ENCODE data around the gene ANKRD40CL. TPM values are rescaled to one million over a fixed set of nuclear protein-coding genes. Genes with fewer than 3 reads are reported as not detected.
A peak's percentile ranks its signal among the peaks of the same experiment; 100 is the strongest.

The ANKRD40CL gene
- total RNA-seq, 5 donors from 2014 or later (not counting 1 experiment from before 2014, with no cell fraction given): not detected

GRCh38 chr17:50762177-50762576 is 5.1 kb downstream of the ANKRD40CL start:
- ChIA-PET CTCF (interaction anchor here in 1 of 2 donors (0.5 to 0.6 kb wide), 2 partner anchors 21 to 319 kb away, joined by 4 read pairs; no protein-coding TSS in a partner anchor), POLR2A (no interaction called here)
- Mint-ChIP-seq H3K9me3 (no peaks in the 10 kb centered on the region), H3K27me3 (peaks cover under 1 to 2% of the 10 kb centered on the region in 2 donors), H3K4me1 (peaks cover 12 to 23% (median 20%) of the 10 kb centered on the region in 3 donors), H3K4me3 (peak overlapping the region in 1 of 3 donors; percentile 66), H3K36me3 (no peaks in the 10 kb centered on the region), H3K27ac (no peak overlapping the region)
- no peaks in the 10 kb centered on the region for H3K36me3 ChIP-seq (ENCODE audit: control insufficient read depth in 2 of 2, extremely low read depth in 1 of 2, insufficient read depth in 1 of 2, low read length in 1 of 2)
- DNase-seq: no peak
- peaks cover 0 to 4% of the 10 kb centered on the region in 2 experiments for H3K4me1 ChIP-seq (ENCODE audit: control insufficient read depth in 1 of 2, extremely low read depth in 1 of 2, insufficient read depth in 2 of 2, low read length in 2 of 2)
- H3K4me3 ChIP-seq (ENCODE audit: control insufficient read depth in 1 of 2, extremely low read depth in 1 of 2, low read length in 1 of 2): no peak overlapping the region
- 80% methylated on average over 1 of the region's 2 CpGs for WGBS (ENCODE audit: insufficient coverage)
- no peaks in the 10 kb centered on the region for H3K9me3 ChIP-seq
- H3K27me3 ChIP-seq (replicated peaks in 1 of 2; ENCODE audit: control insufficient read depth in 2 of 2, extremely low read depth in 1 of 2, insufficient read depth in 2 of 2, low read length in 1 of 2): peaks cover 0 to 3% of the 10 kb centered on the region in 2 experiments
- ATAC-seq (replicated peaks in 1 of 4): no peak
- H3K27ac ChIP-seq (ENCODE audit: low read length): no peak overlapping the region

GRCh38 chr17:50758989-50759544 is 8.3 kb downstream of the ANKRD40CL start:
- ATAC-seq (replicated peaks in 1 of 4): no peak
- H3K36me3 ChIP-seq (ENCODE audit: control insufficient read depth in 2 of 2, extremely low read depth in 1 of 2, insufficient read depth in 1 of 2, low read length in 1 of 2): peaks cover 0 to 3% of the 10 kb centered on the region in 2 donors
- 87% methylated on average over 7 of the region's 9 CpGs for WGBS (ENCODE audit: insufficient coverage)
- peaks cover 0 to 3% of the 10 kb centered on the region in 2 experiments for H3K27me3 ChIP-seq (replicated peaks in 1 of 2; ENCODE audit: control insufficient read depth in 2 of 2, extremely low read depth in 1 of 2, insufficient read depth in 2 of 2, low read length in 1 of 2)
- peaks cover 0 to 4% of the 10 kb centered on the region in 2 experiments for H3K4me1 ChIP-seq (ENCODE audit: control insufficient read depth in 1 of 2, extremely low read depth in 1 of 2, insufficient read depth in 2 of 2, low read length in 2 of 2)
- ChIA-PET CTCF (no interaction called here), POLR2A (interaction anchor here in 1 of 2 donors (0.7 kb wide), 1 partner anchor 14 kb away, joined by 4 read pairs; no protein-coding TSS in a partner anchor)
- H3K27ac ChIP-seq (ENCODE audit: low read length): no peak overlapping the region
- H3K27ac Mint-ChIP-seq: no peak overlapping the region
- peaks cover 8% of the 10 kb centered on the region for H3K36me3 Mint-ChIP-seq
- H3K27me3 Mint-ChIP-seq: peaks cover 0 to 1% of the 10 kb centered on the region in 2 donors
- peaks cover 9 to 23% (median 10%) of the 10 kb centered on the region in 3 donors for H3K4me1 Mint-ChIP-seq
- H3K9me3 Mint-ChIP-seq: no peaks in the 10 kb centered on the region
- DNase-seq: no peak
- no peak overlapping the region for H3K4me3 Mint-ChIP-seq
- H3K9me3 ChIP-seq: no peaks in the 10 kb centered on the region
- H3K4me3 ChIP-seq (ENCODE audit: control insufficient read depth in 1 of 2, extremely low read depth in 1 of 2, low read length in 1 of 2): no peak overlapping the region

DNA sequence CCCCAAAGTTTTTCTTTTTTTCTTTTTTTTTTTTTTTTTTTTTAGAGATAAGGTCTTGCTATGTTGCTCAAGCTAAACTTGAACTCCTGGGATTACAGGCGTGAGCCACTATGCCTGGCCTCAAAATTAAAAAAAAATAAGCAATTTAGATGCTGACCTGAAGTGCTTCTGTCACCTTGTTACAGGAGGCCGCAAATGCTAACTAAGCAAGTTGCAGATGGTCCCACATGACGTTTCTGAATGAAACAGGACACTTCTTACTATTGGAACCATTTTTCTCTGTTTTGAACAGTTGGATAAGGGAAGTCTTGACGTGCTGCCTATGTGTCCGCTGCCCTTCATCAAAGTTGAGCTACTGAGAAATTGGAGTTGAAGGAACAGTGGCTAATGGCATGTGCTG is 8.8 kb downstream of the ANKRD40CL start:
- peaks cover 6 to 21% (median 6%) of the 10 kb centered on the region in 3 donors for H3K4me1 Mint-ChIP-seq
- Histone ChIP-seq H3K9me3 (no peaks in the 10 kb centered on the region), H3K27ac (ENCODE audit: low read length) (no peak overlapping the region), H3K36me3 (ENCODE audit: control insufficient read depth in 2 of 2, extremely low read depth in 1 of 2, insufficient read depth in 1 of 2, low read length in 1 of 2) (peaks cover 0 to 3% of the 10 kb centered on the region in 2 donors), H3K4me3 (ENCODE audit: control insufficient read depth in 1 of 2, extremely low read depth in 1 of 2, low read length in 1 of 2) (no peak overlapping the region), H3K4me1 (ENCODE audit: control insufficient read depth in 1 of 2, extremely low read depth in 1 of 2, insufficient read depth in 2 of 2, low read length in 2 of 2) (peaks cover 0 to 3% of the 10 kb centered on the region in 2 experiments), H3K27me3 (replicated peaks in 1 of 2; ENCODE audit: control insufficient read depth in 2 of 2, extremely low read depth in 1 of 2, insufficient read depth in 2 of 2, low read length in 1 of 2) (peaks cover 0 to 3% of the 10 kb centered on the region in 2 experiments)
- POLR2A ChIA-PET: no interaction called here
- H3K27ac Mint-ChIP-seq: no peak overlapping the region
- 80% methylated on average over 1 of the region's 5 CpGs for WGBS (ENCODE audit: insufficient coverage)
- no peaks in the 10 kb centered on the region for H3K27me3 Mint-ChIP-seq
- DNase-seq (no peak), ATAC-seq (replicated peaks in 1 of 4) (no peak)
- no peaks in the 10 kb centered on the region for H3K9me3 Mint-ChIP-seq
- no peak overlapping the region for H3K4me3 Mint-ChIP-seq
- CTCF ChIA-PET: no interaction called here
- H3K36me3 Mint-ChIP-seq: peaks cover 12% of the 10 kb centered on the region

DNA sequence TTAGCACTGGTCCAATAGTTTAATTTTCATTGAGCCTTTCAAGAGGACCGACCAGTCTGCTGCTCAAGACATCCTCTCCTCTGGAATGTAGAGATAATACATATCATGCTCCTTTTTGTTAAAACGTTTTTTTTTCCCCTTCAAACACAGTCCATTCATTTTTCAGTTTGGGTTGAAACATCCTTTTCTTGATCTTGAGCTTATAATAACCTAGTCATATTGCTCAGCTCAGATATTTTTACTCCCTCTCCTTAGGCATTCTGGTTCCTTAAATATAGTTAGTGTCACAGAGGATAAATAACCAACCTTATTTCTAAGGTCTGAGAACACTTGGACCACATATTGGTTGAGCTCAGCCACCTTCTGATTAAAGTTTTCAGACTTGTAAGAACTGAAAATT is 12.8 kb downstream of the ANKRD40CL start:
- no peak for ATAC-seq (replicated peaks in 1 of 4)
- no peaks in the 10 kb centered on the region for H3K27me3 Mint-ChIP-seq
- DNase-seq: no peak
- no peaks in the 10 kb centered on the region for H3K9me3 Mint-ChIP-seq
- H3K4me3 Mint-ChIP-seq: no peak overlapping the region
- H3K36me3 Mint-ChIP-seq: peaks cover 36% of the 10 kb centered on the region
- peak overlapping the region in 1 of 2 donors; percentile 48 for H3K27ac Mint-ChIP-seq
- Histone ChIP-seq H3K36me3 (ENCODE audit: control insufficient read depth in 2 of 2, extremely low read depth in 1 of 2, insufficient read depth in 1 of 2, low read length in 1 of 2) (peaks cover 0 to 38% of the 10 kb centered on the region in 2 donors), H3K27ac (ENCODE audit: low read length) (no peak overlapping the region), H3K9me3 (no peaks in the 10 kb centered on the region), H3K4me1 (ENCODE audit: control insufficient read depth in 1 of 2, extremely low read depth in 1 of 2, insufficient read depth in 2 of 2, low read length in 2 of 2) (no peaks in the 10 kb centered on the region), H3K4me3 (ENCODE audit: control insufficient read depth in 1 of 2, extremely low read depth in 1 of 2, low read length in 1 of 2) (no peak overlapping the region), H3K27me3 (replicated peaks in 1 of 2; ENCODE audit: control insufficient read depth in 2 of 2, extremely low read depth in 1 of 2, insufficient read depth in 2 of 2, low read length in 1 of 2) (no peaks in the 10 kb centered on the region)
- ChIA-PET POLR2A (interaction anchor here in 1 of 2 donors (0.5 to 0.9 kb wide), 2 partner anchors 35 to 37 kb away, joined by 3 read pairs; partner anchors contain the start of gene LUC7L3), CTCF (interaction anchor here in 1 of 2 donors (0.6 to 1.2 kb wide), 2 partner anchors 9 to 50 kb away, joined by 3 to 5 read pairs; no protein-coding TSS in a partner anchor)
- H3K4me1 Mint-ChIP-seq: peaks cover 0 to 14% (median 0%) of the 10 kb centered on the region in 3 donors
- 100% methylated on average over 2 of the region's 2 CpGs for WGBS (ENCODE audit: insufficient coverage)

GRCh38 chr17:50749245-50749644 is 18.1 kb downstream of the ANKRD40CL start:
- Histone ChIP-seq H3K4me3 (ENCODE audit: control insufficient read depth in 1 of 2, extremely low read depth in 1 of 2, low read length in 1 of 2) (no peak overlapping the region), H3K4me1 (ENCODE audit: control insufficient read depth in 1 of 2, extremely low read depth in 1 of 2, insufficient read depth in 2 of 2, low read length in 2 of 2) (no peaks in the 10 kb centered on the region), H3K27ac (ENCODE audit: low read length) (no peak overlapping the region), H3K9me3 (no peaks in the 10 kb centered on the region), H3K27me3 (replicated peaks in 1 of 2; ENCODE audit: control insufficient read depth in 2 of 2, extremely low read depth in 1 of 2, insufficient read depth in 2 of 2, low read length in 1 of 2) (no peaks in the 10 kb centered on the region), H3K36me3 (ENCODE audit: control insufficient read depth in 2 of 2, extremely low read depth in 1 of 2, insufficient read depth in 1 of 2, low read length in 1 of 2) (peaks cover 6 to 87% of the 10 kb centered on the region in 2 donors)
- no peaks in the 10 kb centered on the region for H3K9me3 Mint-ChIP-seq
- H3K27ac Mint-ChIP-seq: no peak overlapping the region
- POLR2A ChIA-PET: interaction anchor here in 1 of 2 donors (0.7 kb wide), 1 partner anchor 32 kb away, joined by 3 read pairs; no protein-coding TSS in a partner anchor
- peaks cover 0 to 5% (median 2%) of the 10 kb centered on the region in 3 donors for H3K4me1 Mint-ChIP-seq
- ATAC-seq (replicated peaks in 1 of 4): no peak
- DNase-seq: no peak
- CTCF ChIA-PET: interaction anchor here in 1 of 2 donors (0.6 kb wide), 1 partner anchor 205 kb away, joined by 3 read pairs; no protein-coding TSS in a partner anchor
- no peak overlapping the region for H3K4me3 Mint-ChIP-seq
- no CpG with 5 or more reads among the region's 6 CpGs for WGBS (ENCODE audit: insufficient coverage)
- no peaks in the 10 kb centered on the region for H3K27me3 Mint-ChIP-seq
- H3K36me3 Mint-ChIP-seq: peaks cover 56% of the 10 kb centered on the region

GRCh38 chr17:50745631-50746030 is 21.7 kb downstream of the ANKRD40CL start:
- H3K4me3 Mint-ChIP-seq: no peak overlapping the region
- ATAC-seq (replicated peaks in 1 of 4) (no peak), DNase-seq (no peak)
- POLR2A ChIA-PET: no interaction called here
- no peaks in the 10 kb centered on the region for H3K9me3 ChIP-seq
- no peak overlapping the region for H3K27ac Mint-ChIP-seq
- H3K36me3 Mint-ChIP-seq: peaks cover 63% of the 10 kb centered on the region
- WGBS (ENCODE audit: insufficient coverage): 80% methylated on average over 1 of the region's 12 CpGs
- no peaks in the 10 kb centered on the region for H3K4me1 ChIP-seq (ENCODE audit: control insufficient read depth in 1 of 2, extremely low read depth in 1 of 2, insufficient read depth in 2 of 2, low read length in 2 of 2)
- no peaks in the 10 kb centered on the region for H3K9me3 Mint-ChIP-seq
- H3K36me3 ChIP-seq (ENCODE audit: control insufficient read depth in 2 of 2, extremely low read depth in 1 of 2, insufficient read depth in 1 of 2, low read length in 1 of 2): peaks cover 10 to 91% of the 10 kb centered on the region in 2 donors
- H3K4me3 ChIP-seq (ENCODE audit: control insufficient read depth in 1 of 2, extremely low read depth in 1 of 2, low read length in 1 of 2): no peak overlapping the region
- CTCF ChIA-PET: interaction anchor here in 1 of 2 donors (0.6 kb wide), 1 partner anchor 32 kb away, joined by 7 read pairs; no protein-coding TSS in a partner anchor
- no peak overlapping the region for H3K27ac ChIP-seq (ENCODE audit: low read length)
- no peaks in the 10 kb centered on the region for H3K27me3 ChIP-seq (replicated peaks in 1 of 2; ENCODE audit: control insufficient read depth in 2 of 2, extremely low read depth in 1 of 2, insufficient read depth in 2 of 2, low read length in 1 of 2)
- no peaks in the 10 kb centered on the region for H3K27me3 Mint-ChIP-seq
- H3K4me1 Mint-ChIP-seq: peaks cover 0 to 5% (median 2%) of the 10 kb centered on the region in 3 donors

Measured in T-cell (primary cell).